GM18502 (cell line): ENCODE results near the gene C15orf62.

Source experiments
- ATAC-seq: cut with Tn5 transposase; IDR thresholded peaks from one replicate; pipeline ENCODE4 v1.9.1; 2021; ENCODE audit warnings: mild to moderate bottlenecking; ENCODE audit not compliant: unreplicated experiment, poor library complexity

Gene C15orf62, protein sequence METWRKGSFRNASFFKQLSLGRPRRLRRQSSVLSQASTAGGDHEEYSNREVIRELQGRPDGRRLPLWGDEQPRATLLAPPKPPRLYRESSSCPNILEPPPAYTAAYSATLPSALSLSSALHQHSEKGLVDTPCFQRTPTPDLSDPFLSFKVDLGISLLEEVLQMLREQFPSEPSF

DNA sequence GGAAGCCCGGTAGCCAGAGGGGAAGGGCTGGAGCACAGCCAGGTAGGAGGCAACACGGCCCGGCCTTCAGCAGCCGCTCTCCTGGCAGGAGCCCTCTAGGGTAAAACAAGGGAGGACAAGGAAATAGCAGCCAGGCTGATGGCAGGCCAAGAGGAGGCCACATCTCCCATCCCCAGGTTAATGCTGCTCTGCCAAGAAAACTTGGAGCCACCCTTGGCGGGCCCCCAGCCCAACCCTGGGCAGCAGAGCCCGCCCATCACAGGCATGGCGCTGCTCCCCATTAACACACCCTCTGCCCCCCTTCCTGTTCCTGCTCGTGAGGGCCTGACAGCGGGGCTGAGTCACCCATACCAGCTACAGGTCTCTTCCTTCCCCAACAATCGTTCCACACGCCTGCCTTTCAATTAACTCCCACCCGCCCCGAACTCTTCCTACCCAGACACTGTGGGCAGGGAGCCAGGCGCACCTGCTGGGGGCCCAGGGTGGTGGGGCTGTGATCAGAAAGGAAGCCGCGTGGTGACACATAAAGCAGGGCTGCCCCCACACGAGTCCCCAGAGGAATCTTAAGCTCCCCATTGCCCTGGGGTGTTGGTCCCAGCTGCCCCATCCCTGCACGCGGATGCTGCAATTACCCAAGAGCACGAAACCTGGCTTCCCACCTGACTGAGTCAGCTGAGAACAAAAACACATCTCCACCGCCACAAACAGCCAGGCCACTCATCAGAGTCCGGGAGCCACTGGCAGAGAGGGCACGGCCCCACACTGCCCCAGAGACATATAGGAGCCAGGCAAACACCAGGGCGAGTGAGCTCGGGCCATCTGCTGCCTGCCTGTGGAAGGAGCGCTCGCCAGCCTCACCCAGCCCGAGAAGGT lies at the start of gene C15orf62:
Gene C15orf62 (plus strand): TSS at position 707 of the 873 bp plus-strand sequence. CDS start 516 bp downstream, outside the sequence.
- ATAC-seq: peak; percentile 46

DNA sequence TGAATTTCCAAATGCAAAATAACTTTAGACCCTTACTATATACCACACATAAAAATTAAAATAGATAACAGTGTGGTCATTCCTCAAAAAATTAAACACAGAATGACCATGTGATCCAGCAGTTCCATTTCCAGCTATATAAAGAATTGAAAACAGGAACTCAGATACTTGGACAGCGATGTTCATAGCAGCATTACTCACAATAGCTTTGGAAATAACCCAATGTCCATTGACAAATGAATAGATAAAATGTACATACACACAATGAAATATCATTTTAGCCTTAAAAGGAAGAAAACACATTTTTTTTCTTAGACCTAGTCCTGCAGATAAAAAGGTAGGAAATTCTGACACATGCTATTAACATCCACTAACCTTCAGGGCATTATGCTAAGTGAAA lies 48.1 kb upstream of the C15orf62 start:
- ATAC-seq: no peak

- no peak for ATAC-seq
Observed at GRCh38 chr15:40722354-40722753, 47.4 kb upstream of the C15orf62 start.

DNA sequence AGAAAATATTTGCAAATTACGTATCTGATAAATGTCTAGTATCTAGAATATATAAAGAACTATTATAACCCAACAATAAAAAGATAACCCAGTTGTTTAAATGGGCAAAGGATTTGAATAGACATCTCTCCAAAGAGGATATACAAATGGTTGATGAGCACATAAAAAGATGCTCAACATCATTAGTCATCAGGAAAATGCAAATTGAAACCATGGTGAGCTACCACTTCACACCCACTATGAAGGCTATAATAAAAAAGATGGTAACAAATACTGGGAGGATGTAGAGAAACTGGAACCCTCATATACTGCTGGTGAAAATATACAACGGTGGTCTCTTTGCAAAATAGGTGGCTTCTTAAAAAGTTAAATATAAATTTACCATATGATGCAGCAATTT lies 46.8 kb upstream of the C15orf62 start:
- no peak for ATAC-seq

DNA sequence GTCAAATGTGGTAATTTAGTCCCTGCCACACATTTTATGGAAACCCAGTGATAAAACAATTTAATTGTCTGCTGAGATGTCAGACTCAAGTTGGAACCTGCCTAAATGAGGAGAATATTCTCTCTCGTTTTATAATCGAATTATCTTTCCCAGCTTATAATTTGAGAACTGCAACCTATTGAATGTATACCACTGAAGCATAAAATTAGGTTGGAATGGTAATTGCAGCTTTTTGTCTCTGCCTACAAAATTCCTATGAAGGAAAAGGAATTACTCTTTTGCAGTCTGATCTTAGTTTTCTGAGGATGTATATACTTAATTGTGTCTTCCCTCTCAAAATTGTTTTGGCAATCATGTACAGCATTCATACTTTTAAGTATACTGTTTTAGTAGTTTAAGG lies 45.9 kb upstream of the C15orf62 start:
- ATAC-seq: no peak

GRCh38 chr15:40731034-40731433 lies 38.7 kb upstream of the C15orf62 start:
- ATAC-seq: no peak

GRCh38 chr15:40736575-40736974 lies 33.2 kb upstream of the C15orf62 start:
- no peak for ATAC-seq

DNA sequence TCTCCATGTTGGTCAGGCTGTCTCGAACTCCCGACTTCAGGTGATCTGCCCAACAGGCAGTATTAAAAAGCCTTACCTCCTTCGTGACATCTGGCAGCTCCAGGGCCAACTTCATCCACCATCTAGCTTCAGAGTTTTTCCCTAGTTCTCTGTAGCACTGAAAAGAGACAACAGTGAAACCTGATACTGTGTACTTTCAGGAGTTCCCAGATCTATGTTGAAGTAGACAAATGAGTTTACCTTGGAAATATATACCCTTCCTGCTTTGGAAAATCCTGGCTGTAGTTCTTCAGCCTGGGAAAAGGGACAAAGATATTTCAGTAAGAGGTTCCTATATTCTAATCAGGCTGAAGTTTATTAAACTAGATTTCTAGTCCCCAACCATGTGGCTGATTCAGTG lies 32.7 kb upstream of the C15orf62 start:
- ATAC-seq: no peak

GRCh38 chr15:40739047-40739446 lies 30.7 kb upstream of the C15orf62 start:
- no peak for ATAC-seq

DNA sequence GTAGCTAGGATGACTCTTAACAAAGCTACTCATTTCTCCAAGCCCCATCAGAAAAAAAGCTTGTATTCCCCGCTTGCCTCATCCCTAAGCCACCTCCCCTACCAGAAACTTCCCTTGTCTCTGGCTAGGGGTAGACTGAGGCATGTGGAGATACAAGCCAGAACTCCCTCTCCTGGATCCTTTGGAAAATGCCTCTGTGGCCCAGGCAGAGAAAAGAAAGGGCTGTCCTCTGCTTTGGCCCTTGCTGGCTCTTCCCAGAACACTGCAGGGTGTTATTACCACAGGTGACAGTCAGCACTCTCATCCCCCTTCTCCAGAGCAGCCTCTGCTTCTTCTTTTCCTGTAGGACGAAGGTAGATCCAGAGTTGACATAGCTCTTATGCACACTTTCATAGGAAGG lies 29.9 kb upstream of the C15orf62 start:
- no peak for ATAC-seq

DNA sequence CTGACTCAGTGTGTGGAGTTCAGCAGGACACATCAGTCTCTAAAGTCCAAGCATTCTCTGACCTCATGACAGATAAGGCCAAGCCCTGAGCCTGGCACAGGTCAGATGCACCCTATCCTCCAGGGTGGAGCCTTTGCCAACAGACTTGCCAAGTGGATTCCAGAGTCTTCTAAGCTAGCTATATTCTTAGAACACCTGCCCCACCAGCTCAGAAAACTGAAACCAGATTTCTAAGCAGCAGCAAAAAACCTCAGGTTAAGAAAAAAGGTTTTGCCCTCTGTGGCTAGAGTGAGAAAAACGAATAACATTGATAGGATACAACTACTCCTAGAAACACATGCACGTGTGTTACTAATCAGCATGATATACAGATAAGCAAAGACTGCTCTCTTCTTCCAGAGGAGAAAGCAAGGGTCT lies 26.3 kb upstream of the C15orf62 start:
- ATAC-seq: no peak

DNA sequence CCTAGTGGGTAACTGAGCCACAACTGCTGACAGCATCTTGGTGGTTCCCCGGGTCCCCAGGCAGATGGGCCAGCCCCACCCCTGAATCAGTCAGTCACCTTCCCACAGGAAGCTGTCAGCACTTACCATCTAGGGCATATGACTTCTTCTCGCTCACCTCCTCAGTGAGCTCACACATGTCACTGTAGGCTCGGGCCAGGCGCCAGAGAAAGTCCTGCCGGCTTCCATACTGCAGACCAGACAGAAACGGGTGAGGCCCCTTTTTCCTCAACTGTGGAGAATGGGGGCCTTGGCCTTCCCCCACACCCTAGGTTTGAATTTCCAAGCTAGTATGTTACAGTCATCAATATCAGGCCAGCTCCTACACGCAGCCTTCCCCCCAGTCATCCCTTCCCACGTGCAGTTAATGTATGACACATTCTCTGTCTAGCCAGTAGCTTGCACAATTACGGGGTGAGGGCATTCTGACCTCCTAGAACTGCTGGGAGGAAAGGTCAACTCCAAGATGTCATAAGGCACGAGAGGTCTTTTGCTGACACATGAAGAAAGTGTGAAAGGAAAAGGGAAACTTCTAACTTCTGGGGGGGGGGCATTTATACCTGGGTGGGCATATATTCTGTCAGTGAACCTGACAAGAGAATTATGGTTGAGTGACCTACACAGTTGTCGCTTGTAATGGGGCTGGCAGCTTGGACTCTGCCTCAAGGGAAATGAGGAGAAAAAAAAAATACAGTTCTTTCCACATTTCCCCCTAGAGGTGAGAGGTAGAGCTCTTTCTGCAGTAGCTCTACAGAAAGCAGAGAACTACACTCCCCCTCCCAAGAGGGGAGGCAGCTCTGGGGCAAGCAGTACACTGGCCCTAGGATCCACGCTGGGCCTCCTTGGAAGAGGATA lies 25.6 kb upstream of the C15orf62 start:
- ATAC-seq: no peak

DNA sequence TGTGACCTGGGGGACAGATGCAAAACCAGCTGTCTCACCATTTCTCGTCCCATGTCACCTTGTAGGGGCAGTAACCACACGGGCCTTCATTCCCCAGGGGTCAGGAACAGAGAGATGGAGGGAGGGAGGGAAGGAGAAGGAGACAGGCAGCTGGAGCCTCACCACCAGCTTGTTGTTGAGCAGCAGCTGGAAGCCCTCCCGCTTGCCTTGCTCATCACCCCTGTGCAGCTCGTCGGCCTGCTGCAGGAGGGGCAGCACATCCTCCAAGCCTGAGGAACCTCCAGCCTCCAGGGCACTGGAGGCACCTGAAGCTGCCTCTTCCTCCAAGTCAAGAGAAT lies 25.0 kb upstream of the C15orf62 start:
- no peak for ATAC-seq

- ATAC-seq: no peak
Observed at GRCh38 chr15:40746916-40747418, 22.8 kb upstream of the C15orf62 start.

- no peak for ATAC-seq
Observed at GRCh38 chr15:40747685-40748631, 21.8 kb upstream of the C15orf62 start.

DNA sequence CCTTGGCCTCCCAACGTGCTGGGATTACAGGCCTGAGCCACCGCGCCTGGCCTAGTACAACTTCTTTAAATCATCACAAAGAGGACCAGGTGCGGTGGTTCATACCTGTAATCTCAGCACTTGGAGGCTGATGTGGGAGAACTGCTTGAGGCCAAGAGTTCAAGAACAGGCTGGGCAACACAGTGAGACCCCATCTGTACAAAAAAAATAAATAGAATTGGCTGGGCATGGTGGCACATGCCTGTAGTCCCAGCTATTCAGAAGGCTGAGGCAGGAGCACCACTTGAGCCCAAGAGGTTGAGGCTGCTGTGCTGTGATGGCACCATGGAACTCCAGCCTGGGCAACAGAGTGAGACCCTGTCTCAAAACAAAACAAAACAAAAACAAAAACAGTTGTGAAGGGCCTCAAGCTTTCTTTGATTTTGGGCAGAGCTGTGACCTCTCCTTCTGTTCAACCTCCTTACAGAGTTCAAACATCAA lies 20.6 kb upstream of the C15orf62 start:
- no peak for ATAC-seq

- no peak for ATAC-seq
Observed at GRCh38 chr15:40750885-40751284, 18.9 kb upstream of the C15orf62 start.

DNA sequence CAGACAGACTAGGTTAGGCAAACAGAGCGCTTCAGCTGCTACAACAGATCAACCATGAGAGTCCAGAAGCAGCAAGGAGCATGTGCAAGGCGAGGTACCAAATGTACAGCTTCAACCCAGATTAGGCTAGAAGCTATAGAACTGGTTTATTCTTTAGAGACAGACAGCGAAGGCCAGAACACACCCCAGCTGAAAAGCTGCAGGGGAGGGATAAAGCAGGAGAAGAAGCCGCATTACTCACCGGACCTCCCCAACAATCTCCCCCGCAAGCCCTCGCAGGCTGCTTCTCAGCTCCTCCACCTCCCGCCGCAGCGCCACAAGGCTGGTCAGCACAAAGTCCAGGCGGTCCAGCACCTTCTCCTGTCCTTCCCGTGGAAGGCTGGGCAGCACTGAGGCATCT lies 18.0 kb upstream of the C15orf62 start:
- ATAC-seq: no peak

- ATAC-seq: peak; percentile 1
Observed at GRCh38 chr15:40754574-40754882, 15.3 kb upstream of the C15orf62 start.
